SH-SY5Y (cell line): Measurements from ENCODE around the gene ITPR1.

Experiments used
- GATA2 ChIP-seq: IDR thresholded peaks from 2 replicates; pipeline ENCODE4 v1.6.1; 2011; ENCODE audit warnings: mild to moderate bottlenecking, low read depth, low read length
- GATA3 ChIP-seq: IDR thresholded peaks from 2 replicates; pipeline ENCODE4 v1.6.1; 2011; ENCODE audit warnings: low read depth, mild to moderate bottlenecking, low read length, moderate library complexity

DNA sequence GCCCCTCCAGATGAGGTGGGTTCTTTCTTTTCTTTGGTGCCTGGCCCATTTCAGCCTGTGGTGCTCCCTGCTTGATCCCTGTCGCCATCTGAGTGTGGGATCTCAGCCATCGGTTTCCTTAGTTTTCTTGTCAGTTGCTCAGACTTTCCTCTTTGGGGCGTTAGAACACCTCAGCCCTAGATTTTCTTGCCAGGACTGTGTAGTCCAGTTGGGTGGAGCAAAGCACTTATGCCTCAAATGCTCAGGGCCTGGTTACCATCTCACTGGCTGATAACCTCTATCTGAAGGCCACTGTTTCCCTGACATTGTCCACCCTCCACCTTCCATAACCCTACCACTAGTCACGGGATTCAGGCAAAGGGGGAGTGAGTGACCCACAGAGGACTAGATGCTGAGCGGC, 277.4 kb downstream of the ITPR1 start:
- TF ChIP-seq GATA2 (no peak), GATA3 (no peak)
